NCI-H1694 (cell line): Measurements from ENCODE around the gene MRC1.

Experiments
- DNase-seq: peaks from one replicate; lab custom pipeline; 2025; lab: John Stamatoyannopoulos, UW

MRC1 gene

DNA sequence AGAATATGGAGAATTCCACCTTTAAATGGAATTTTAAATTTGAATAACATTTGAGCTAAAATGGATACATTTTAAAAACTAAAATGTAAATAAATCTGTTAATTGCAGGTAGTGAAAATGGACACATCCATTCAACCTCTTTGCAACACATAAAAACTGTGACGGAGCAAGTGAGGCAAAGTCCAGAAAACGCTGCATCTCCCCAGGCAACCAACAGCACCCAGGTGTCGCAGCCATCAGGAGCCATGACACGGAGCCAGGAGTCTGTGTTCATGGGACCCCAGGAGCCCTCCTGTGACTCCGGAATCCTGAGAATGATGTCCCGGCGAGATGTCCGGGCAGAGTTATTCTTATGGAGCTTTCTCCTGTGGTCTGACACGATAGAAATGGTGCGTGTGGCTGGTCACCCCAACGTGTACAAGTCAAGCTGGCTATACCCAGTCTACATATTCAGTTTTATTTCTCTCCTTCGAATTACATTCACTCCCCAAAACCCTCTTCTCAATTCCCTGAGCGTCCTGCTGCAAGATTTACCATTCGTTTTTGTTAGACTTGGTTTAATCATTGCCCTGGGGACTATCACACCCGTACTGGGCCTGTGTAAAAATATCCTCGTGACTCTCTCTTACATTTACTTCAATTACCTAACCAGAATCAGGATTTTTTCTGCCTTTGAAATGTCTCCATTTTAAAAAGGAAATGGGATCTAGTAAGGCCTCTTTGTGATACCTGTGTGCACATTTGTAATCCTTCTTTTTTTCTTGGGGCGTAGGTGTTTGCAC is 13.1 kb upstream of the MRC1 start:
- DNase-seq, result no peak

DNA sequence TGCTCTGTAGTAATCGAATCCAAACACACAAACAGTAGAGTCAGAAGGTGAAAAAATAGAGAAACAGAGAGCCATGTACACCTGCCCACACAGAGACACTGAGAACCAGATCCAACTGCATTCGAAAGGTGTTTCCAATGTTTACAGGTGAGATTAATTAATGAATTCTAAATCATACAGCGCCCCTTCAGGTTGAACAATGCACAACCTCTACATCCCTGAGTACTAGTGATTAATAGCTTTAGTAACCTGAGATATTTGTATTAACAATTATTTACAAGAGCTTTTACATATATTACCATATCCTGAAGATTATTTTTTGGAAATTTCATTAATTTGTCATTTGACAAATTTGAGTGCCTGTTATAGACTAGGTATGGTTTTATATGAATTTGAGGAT is 7.6 kb upstream of the MRC1 start:
- DNase-seq, result no peak

DNA sequence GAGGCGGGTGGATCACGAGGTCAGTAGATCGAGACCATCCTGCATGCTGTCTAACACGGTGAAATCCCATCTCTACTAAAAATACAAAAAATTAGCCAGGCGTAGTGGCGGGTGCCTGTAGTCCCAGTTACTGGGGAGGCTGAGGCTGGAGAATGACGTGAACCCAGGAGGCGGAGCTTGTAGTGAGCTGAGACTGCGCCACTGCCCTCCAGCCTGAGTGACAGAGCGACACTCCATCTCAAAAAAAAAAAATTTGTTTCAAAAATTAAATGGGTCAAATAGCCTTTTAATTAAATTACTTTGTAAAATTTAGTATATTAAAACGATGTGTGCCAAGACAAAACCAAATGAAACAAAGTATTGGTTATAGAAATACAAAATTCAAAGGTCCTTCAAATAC is 6.8 kb upstream of the MRC1 start:
- no peak for DNase-seq

DNA sequence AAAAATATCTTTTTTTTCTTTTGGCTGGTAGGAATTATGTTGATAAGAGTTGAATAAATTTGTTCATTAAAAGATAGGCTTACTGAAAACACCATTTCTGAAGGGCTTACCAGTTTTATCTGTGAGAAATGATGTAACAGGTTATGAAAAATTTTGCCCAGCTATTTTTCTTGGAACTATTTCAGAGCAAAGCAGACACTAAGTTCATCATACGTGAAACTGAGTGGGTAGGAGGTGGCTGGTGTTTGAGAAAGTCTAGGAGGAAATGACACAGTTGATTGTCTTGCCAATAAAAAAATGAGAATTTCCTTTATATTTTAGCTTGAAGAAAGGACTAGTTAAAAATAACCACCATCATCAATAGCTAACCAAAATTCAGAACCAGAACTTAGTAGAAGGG is 6.2 kb upstream of the MRC1 start:
- DNase-seq, result no peak

DNA sequence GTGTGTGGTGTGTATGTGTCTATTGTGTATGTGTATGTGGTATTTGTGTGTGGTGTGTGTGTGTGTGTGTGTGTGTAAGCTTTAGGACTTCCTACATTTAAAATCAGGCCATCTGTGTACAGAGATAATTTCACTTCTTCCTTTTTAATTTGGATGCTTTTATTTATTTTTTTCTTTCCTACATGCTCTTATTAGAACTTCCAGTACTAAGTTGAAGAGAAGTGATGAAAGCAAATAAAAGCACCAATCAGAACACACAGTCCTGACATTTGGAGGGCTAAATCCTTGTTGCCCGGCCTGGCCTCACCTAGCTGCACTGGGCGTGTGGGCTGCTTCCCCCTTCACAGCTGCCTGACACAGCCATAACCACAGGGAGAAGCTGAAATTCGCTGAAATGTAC is 3.8 kb upstream of the MRC1 start:
- no peak for DNase-seq

DNA sequence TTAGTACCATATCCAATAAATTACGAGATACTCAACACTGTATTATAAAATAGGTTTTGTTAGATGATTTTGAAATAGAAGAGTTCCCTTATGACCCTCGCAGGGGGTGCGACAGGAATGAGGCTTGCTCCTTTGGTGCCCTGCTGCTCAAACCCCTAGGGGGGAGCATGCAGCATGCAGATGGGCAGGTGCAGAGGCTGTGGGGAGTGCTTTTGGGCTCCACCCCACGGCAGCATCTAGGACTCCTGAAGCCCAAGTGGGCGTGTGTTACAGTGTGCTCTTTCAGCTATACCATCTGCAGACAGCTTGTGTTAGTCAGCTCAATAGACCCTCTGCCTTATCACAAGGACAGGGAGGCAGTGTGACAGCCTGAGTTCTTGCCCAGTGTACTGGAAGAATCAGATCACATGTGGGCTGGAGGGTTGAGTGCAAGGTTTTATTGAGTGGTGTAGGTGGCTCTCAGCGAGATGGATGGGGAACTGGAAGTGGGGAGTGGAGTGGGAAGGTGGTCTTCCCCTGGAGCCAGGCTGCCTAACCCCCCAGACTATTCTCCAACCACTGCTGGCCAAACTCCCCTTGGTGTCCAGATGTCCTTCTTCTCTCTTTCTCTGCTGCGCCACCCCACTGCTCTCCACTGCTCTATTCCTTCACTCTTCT is 3.1 kb upstream of the MRC1 start:
- DNase-seq, result peak; percentile 73

DNA sequence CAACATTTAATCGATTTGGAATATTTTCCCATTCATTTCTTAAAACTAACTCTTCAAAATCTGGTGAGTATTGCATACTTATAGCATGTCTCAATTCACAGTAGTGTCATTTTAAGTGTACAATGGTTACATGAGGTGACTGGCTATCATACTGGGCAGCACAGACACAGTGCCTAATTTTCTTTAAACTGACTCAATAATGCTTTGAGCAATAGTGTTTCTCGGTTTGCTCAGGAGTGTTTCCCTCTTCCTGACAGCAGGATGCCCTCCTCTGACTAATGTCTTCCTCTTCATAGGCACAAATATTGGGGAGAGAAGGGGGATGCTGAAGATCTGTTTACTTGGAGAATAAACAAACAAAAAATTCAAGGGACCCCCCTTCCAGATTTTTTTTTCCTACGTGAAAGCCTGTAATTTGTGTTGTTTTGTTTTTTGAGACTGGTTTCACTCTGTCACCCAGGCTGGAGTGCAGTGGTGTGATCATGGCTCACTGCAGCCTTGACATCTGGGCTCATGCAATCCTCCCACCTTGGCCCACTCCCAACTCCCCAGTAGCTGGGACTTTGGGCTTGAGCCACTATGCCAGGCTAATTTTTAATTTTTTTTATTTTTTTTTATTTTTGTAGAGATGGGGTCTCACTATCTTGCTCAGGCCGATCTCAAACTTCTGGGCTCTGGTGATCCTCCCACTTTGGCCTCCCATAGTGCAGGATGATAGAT is 2.2 kb downstream of the MRC1 start:
- DNase-seq, result peak; percentile 22

DNA sequence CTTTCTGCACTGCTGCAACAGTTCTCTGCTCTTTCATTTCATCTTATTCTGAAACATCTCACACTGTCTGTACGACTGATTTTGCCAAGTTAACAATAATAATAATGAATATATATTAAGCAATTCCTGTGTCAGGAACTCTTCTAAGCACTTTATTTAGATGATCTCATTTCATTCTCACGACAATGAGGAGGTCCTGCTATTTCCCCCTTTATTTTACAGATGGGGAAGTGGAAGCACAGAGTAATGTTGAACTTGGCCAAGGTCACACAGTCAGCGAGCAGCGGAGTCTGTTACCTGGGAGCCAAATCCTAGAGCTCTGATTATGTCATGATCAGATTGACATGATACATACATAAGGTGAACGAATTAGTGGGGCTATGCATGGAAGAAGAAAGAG is 5.8 kb downstream of the MRC1 start:
- no peak for DNase-seq

DNA sequence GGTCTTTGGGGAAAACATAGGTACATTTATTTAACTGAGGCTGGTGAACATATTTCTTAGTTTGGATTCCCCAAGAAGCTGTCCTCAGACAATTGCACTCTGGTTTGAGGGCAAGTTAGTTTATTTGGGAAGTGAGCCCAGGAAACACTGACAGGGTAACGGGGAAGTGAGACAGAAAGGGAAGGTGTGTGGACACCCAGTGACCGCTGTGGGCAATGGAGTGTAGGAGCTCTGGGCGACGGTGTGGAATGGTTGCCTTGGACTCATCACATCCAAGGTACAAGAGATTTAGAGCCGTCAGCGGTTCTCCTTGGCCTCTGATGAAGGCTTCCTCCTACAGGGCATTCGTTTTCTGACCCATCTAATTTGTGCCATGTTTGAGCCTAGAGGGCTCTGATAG is 7.1 kb downstream of the MRC1 start:
- no peak for DNase-seq

DNA sequence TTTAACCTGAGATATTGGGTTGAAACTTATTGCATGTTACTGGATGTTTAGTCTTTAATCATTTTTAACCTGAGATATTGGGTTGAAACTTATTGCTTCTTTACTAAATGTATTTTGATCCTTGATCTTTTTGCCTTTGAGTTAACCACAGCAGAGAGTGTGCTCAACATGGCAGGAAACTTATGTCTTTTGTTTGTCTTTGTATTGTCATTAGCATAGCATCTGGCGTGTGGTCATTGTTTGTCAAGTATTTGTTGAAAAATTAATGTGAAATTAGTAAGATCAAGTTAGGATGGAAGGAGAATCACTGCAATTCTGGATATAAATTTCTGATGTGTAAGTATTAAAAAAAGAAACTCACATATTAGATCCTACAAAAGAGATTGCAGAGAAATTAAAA is 8.2 kb downstream of the MRC1 start:
- DNase-seq, result no peak

DNA sequence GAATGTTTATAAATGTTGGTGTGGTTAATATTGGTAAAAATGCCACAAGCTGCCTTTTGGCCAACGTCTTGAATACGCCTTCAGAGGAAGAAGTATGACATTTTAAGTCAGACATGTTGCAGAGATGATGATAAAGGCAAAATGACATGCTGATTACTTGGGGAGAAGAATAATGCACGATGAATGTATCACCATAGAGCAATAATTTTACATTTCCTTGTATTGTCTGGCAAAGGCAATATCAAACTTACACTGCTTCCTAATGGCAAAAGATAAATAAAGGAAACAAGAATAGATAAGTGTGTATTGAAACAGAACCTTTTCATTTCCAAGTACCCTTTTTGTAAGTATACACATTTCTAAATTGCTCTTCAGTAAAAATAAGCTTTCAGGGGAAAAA is 8.6 kb downstream of the MRC1 start:
- DNase-seq, result no peak

DNA sequence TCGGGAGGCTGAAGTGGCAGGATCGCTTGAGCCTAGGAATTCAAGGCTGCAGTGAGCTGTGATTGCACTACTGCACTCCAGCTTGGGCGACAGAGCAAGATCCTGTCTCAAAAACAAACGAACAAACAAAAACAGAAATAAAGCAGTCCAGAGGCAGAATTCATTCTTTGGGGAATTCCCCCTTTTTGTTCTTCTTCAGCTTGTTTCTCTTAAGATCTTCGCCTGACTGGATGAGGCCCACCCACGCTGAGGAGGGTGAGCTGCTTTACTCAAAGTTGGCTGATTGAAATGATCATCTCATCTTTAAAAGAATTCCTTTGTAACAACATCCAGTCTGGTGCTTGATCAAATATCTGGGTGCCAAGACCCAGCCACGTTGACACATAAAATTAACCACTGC is 10.7 kb downstream of the MRC1 start:
- DNase-seq, result no peak

DNA sequence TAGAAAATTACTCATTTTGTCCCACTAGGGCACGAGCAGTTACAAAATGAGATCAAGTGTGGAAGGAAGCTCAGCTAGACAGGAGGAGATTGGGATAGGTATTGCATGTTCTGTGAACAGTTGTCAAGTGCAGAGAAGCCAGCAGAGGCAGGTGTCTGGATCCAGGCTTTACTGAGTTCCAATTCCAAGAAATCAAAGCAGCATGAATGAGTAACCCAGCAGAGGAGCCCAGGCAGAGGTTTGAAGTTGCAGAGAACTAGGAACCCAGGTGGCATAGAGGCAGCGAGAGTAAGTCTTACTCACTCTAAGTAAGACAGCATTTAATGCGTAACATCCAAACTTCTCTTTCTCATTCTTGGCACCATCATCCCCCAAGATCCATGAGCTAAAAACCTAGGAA is 11.8 kb downstream of the MRC1 start:
- DNase-seq, result no peak

DNA sequence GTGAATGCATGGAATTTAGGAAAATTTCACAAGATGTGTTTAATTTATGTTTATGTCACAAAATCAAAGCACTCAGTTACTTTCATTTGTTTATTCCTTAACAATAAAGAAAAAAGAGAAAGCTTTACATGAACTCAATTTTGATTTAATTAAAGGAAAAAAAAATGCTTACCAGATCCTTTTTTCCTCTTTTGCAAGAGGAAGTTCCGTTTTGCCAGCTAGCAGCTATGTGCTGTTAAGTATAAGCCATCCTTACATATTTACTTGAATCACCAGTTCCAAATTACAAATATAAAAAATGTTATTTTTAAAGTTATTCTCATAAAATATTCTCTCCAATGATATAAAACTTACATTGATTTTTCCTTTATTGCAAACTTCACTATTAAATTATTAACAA is 12.7 kb downstream of the MRC1 start:
- no peak for DNase-seq

DNA sequence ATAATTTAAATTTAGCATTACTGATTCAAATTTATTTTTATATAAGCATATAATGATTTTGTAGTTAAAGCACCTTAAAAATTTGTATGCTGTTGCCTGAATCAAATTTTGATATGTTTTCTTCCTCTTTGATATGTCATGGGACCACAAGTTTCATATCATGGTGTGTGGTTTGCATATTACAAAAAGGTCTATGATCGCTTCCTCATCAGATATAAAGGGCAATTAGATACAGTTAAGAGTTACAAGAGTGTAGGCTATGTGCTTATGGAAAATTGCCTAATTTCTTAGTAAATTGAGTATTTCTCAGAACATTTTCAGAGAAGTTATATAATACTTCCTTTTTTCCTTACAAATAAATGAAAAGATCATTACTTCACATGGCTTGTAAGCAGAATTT is 22.2 kb downstream of the MRC1 start:
- no peak for DNase-seq

DNA sequence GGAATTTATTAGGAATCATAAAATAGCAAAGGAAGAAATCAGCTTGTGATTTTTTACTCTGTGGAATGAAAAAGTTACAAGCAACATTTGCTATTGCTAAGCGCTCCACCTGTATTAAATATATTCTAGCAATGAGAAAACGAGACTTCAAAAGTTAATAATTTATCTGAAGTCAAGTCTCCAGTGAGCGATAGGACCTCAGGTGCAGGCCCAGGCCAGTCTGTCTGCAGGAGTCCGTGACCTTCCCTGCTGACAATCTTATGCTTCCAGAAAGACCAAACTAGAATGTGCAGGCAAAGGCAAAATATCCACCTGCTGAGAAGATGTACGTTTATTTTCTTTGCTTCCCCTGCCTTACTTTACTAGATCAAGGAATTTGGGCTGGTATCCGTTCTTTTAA is 22.7 kb downstream of the MRC1 start:
- DNase-seq, result no peak

DNA sequence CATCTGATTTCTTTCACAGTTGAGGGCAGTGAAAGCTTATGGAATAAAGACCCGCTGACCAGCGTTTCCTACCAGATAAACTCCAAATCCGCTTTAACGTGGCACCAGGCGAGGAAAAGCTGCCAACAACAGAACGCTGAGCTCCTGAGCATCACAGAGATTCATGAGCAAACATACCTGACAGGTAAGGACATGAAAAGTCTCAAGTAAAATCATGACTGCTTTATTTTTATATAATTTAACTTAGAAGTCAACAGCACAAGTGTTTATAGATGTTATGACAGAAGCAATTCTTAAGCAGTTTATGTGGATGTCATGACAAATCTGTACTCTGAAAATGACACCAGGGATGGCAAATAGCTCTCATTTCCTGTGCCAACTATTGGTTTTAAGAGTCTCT is 24.5 kb downstream of the MRC1 start:
- no peak for DNase-seq

DNA sequence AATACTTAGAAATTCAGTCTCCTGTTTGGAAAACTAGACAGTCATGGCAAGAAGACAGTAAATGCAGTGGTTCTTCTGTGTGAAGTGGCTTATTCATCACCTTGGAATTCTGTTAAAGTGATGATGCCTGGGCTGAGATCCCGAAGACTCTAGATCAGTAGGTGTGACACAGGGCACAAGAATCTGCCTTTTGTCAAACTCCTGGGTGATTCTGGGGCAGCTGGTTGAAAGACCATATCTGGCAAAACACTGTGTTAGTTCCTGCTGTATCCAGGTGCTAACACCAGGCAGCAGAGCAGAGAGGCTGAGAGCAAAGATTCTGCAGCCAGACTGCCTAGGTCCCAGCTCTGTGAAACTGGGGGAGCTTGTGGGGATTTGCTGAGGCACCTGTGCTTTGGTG is 26.5 kb downstream of the MRC1 start:
- DNase-seq, result no peak

DNA sequence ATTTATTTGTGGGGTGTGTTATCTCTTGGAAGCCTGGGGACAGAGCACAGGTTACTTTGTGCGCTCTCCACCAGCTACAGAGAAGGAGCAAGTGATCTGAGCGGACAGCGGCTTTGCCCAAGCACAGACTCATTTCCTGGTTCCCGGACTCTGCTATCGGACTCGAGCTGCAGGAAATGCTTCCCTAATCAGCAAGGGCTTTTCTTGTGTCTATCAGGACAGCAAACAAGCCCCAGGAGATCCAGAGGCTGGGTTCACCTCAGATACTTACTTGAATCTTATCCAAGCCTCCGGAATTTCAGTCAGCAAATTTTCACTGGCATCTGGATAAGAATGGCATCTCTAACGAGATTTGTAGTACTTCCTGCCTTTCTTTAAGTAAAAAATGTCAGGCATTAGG is 27.8 kb downstream of the MRC1 start:
- no peak for DNase-seq

DNA sequence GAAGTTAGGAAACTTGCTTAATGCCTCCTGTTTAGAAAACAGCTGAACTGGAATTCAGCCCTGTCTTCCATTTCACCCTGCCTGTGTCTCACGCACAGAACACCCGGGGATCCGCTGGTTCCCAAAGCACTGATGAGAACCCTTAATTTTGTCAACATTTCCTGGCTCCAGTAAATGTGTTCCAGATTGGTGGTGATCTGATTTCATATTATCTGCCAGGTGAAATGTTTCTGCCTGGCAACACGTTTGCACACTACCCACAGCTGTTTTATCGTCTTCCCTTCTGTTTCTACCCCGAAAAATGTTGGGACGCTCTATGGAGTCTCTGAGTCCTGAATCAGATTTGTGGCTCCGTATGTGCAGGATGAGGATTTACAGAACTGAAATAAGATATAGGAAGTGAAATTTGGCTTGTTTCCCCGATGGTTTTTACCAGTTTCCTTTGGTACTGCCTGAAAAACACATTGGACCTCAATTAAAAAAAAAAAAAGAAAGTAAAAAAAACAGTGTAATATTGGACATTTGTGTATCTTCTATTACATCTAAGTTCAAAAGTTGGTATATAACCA is 29.0 kb downstream of the MRC1 start:
- DNase-seq, result no peak

DNA sequence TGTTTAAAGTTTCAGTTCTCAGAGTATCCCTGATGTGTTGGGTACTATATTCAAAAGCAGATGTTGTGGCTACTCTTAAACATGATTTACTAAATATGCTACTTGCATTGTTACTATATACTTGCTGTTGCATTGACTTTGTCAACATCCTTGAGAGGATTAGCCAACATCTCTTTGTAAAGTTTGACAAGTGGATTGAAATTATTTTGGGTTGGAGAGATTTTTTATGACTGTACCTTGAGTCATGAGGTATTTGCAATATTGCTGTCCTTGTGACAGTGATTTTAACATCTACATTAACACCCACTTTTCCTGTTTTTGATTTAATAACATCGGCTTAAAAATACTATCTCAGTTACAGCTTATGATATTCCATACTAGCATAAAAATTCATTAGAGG is 31.9 kb downstream of the MRC1 start:
- no peak for DNase-seq

DNA sequence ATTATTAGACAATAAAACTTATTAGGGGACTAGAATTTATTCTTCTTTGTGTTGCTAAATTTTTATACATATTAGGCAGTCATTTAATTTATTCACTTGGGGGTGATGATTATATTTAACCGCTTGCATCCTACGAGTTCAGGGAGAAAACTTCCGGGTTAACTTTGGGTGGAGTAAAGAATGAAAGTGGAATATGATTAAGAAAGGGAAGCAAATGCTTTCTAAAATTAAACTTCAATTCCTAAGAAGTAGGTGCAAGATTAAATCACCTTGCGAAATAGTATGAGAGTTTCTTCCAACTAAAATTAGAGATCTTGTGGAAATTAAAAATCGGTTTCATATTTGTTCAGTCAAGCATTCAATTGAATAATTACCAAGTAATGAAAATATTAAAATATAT is 33.5 kb downstream of the MRC1 start:
- no peak for DNase-seq
